H9 (cell line): ENCODE results near the gene PRPF6. TPM values are rescaled to one million over a fixed set of nuclear protein-coding genes. Genes with fewer than 3 reads are reported as not detected.
A peak's percentile ranks its signal among the peaks of the same experiment; 100 is the strongest.

Experiments used
- DNase-seq: peaks from one replicate; pipeline ENCODE4 v3.0.0-alpha.2; 2017
- H2AFZ ChIP-seq: one replicate; pipeline ENCODE4 v1.6.1; 2013; ENCODE audit warnings: mild to moderate bottlenecking, low read length, control low read depth, moderate library complexity
- H2AK5ac ChIP-seq: 2 replicates; pipeline ENCODE4 v1.6.1; 2013; ENCODE audit warnings: low read length, control low read depth, mixed read lengths; ENCODE audit not compliant: insufficient read length
- H2BK120ac ChIP-seq: one replicate; pipeline ENCODE4 v1.6.1; 2013; ENCODE audit warnings: low read depth, mild to moderate bottlenecking, low read length, control low read depth, inconsistent platforms; ENCODE audit not compliant: poor library complexity, severe bottlenecking
- H2BK12ac ChIP-seq: 2 replicates; pipeline ENCODE4 v1.6.1; 2013; ENCODE audit warnings: low read length, control low read depth, mixed read lengths, low read depth; ENCODE audit not compliant: insufficient read length
- H2BK15ac ChIP-seq: 2 replicates; pipeline ENCODE4 v1.6.1; 2013; ENCODE audit warnings: low read depth, low read length, control low read depth
- H2BK20ac ChIP-seq: one replicate; pipeline ENCODE4 v1.6.1; 2013; ENCODE audit warnings: low read depth, mild to moderate bottlenecking, low read length, control low read depth, inconsistent platforms; ENCODE audit not compliant: poor library complexity, severe bottlenecking
- H2BK5ac ChIP-seq: 2 replicates; pipeline ENCODE4 v1.6.1; 2013; ENCODE audit warnings: low read length, control low read depth, mixed read lengths; ENCODE audit not compliant: insufficient read length
- H3K14ac ChIP-seq: 2 replicates; pipeline ENCODE4 v1.6.1; 2013; ENCODE audit warnings: low read length, control low read depth; ENCODE audit not compliant: insufficient read depth
- H3K18ac ChIP-seq: 2 replicates; pipeline ENCODE4 v1.6.1; 2013; ENCODE audit warnings: low read depth, mild to moderate bottlenecking, mixed read lengths, low read length, control low read depth; ENCODE audit not compliant: insufficient read length
- H3K23ac ChIP-seq: 2 replicates; pipeline ENCODE4 v1.6.1; 2013; ENCODE audit warnings: low read length, control low read depth, mixed read lengths, low read depth; ENCODE audit not compliant: insufficient read length
- H3K23me2 ChIP-seq: 2 replicates; pipeline ENCODE4 v1.6.1; 2013; ENCODE audit warnings: low read depth, mild to moderate bottlenecking, mixed read lengths, low read length, control low read depth; ENCODE audit not compliant: insufficient read length, poor library complexity, severe bottlenecking
- H3K27ac ChIP-seq: 2 replicates; pipeline ENCODE4 v1.5.1; 2013; ENCODE audit warnings: low read length, control low read depth, mixed read lengths, low read depth; ENCODE audit not compliant: insufficient read length
- H3K27me3 ChIP-seq: 2 replicates; pipeline ENCODE4 v1.6.1; 2013; ENCODE audit warnings: low read length, control low read depth, inconsistent platforms; ENCODE audit not compliant: insufficient read depth
- H3K4ac ChIP-seq: 2 replicates; pipeline ENCODE4 v1.6.1; 2013; ENCODE audit warnings: low read depth, mild to moderate bottlenecking, control low read depth, inconsistent platforms, low read length, moderate library complexity
- H3K4me1 ChIP-seq: 2 replicates; pipeline ENCODE4 v1.6.1; 2013; ENCODE audit warnings: low read length, control low read depth, inconsistent platforms; ENCODE audit not compliant: insufficient read depth
- H3K4me2 ChIP-seq: 2 replicates; pipeline ENCODE4 v1.6.1; 2013; ENCODE audit warnings: low read length, control low read depth, mixed read lengths; ENCODE audit not compliant: insufficient read length, insufficient read depth
- H3K56ac ChIP-seq: 2 replicates; pipeline ENCODE4 v1.6.1; 2013; ENCODE audit warnings: low read depth, mild to moderate bottlenecking, mixed read lengths, low read length, control low read depth; ENCODE audit not compliant: insufficient read length
- H3K79me1 ChIP-seq: 2 replicates; pipeline ENCODE4 v1.6.1; 2013; ENCODE audit warnings: low read depth, mild to moderate bottlenecking, moderate library complexity, low read length, control low read depth, inconsistent platforms; ENCODE audit not compliant: insufficient read depth, poor library complexity, severe bottlenecking
- H3K79me2 ChIP-seq: 2 replicates; pipeline ENCODE4 v1.6.1; 2013; ENCODE audit warnings: low read length, control low read depth, inconsistent platforms; ENCODE audit not compliant: insufficient read depth
- H3K9ac ChIP-seq: 2 replicates; pipeline ENCODE4 v1.6.1; 2013; ENCODE audit warnings: low read length, control low read depth, mixed read lengths; ENCODE audit not compliant: insufficient read length; ENCODE audit errors: extremely low read depth
- H3K9me3 ChIP-seq: one replicate; pipeline ENCODE4 v1.6.1; 2013; ENCODE audit warnings: low read depth, low read length, inconsistent platforms; ENCODE audit not compliant: control insufficient read depth
- H3T11ph ChIP-seq: one replicate; pipeline ENCODE4 v1.6.1; 2013; ENCODE audit warnings: mild to moderate bottlenecking, low read length, control low read depth, inconsistent platforms
- H4K20me1 ChIP-seq: one replicate; pipeline ENCODE4 v1.6.1; 2013; ENCODE audit not compliant: control insufficient read depth, insufficient read length, insufficient read depth
- H4K5ac ChIP-seq: 2 replicates; pipeline ENCODE4 v1.6.1; 2013; ENCODE audit warnings: low read depth, mild to moderate bottlenecking, mixed read lengths, low read length, control low read depth; ENCODE audit not compliant: insufficient read length
- H4K8ac ChIP-seq: replicated peaks from 2 replicates; pipeline ENCODE4 v1.6.1; 2013; ENCODE audit warnings: low read length, control low read depth, mixed read lengths, low read depth; ENCODE audit not compliant: insufficient read length
- H4K91ac ChIP-seq: 2 replicates; pipeline ENCODE4 v1.6.1; 2013; ENCODE audit warnings: low read depth, mild to moderate bottlenecking, moderate library complexity, mixed read lengths, low read length, control low read depth; ENCODE audit not compliant: insufficient read length
- H3K27ac Mint-ChIP-seq, 3 experiments: 2 replicates in 2 of 3; 3 replicates in 1 of 3; pipeline ENCODE4 v1.8.0; 2020 to 2021; ENCODE audit warnings: mixed read lengths in 3 of 3, mild to moderate bottlenecking in 1 of 3, moderate library complexity in 1 of 3
- H3K27me3 Mint-ChIP-seq: 2 replicates; pipeline ENCODE4 v1.8.0; 2021; ENCODE audit warnings: low read depth, mild to moderate bottlenecking, moderate library complexity, mixed read lengths
- H3K36me3 Mint-ChIP-seq, 3 experiments: 2 replicates in 2 of 3; 3 replicates in 1 of 3; pipeline ENCODE4 v1.8.0; 2020 to 2021; ENCODE audit warnings: low read depth in 3 of 3, mixed read lengths in 3 of 3; ENCODE audit not compliant: insufficient read depth in 1 of 3
- H3K4me1 Mint-ChIP-seq, 2 experiments: 2 replicates each; pipeline ENCODE4 v1.8.0; 2020; ENCODE audit warnings: mixed read lengths in 2 of 2
- H3K4me3 Mint-ChIP-seq, 2 experiments: 2 replicates in 1 of 2; 3 replicates in 1 of 2; pipeline ENCODE4 v1.8.0; 2020 to 2021; ENCODE audit warnings: mild to moderate bottlenecking in 2 of 2, mixed read lengths in 2 of 2, moderate library complexity in 1 of 2
- H3K9me3 Mint-ChIP-seq, 2 experiments: 2 replicates in 1 of 2; 3 replicates in 1 of 2; pipeline ENCODE4 v1.8.0; 2020; ENCODE audit warnings: mild to moderate bottlenecking in 2 of 2, mixed read lengths in 2 of 2, moderate library complexity in 1 of 2
- CTCF ChIP-seq: fragments of 200-600 bp; sonication (generic); conservative IDR thresholded peaks from 3 replicates; pipeline ENCODE4 v1.8.0; 2021; ENCODE audit warnings: antibody characterized with exemption, mild to moderate bottlenecking
- WGBS: extraction: QIAGEN DNeasy Blood & Tissue Kit; methylation state at CpG from one replicate; pipeline ENCODE4 v1.1.7; 2013; ENCODE audit warnings: missing lambda C conversion rate, low lambda C conversion rate, mixed read lengths; ENCODE audit not compliant: insufficient read length; ENCODE audit errors: extremely low coverage; 5-methylcytosine and 5-hydroxymethylcytosine counted together
- total RNA-seq: library from RNA; stranded (reverse); gene quantifications from 2 replicates; pipeline ENCODE4 v1.2.1, GENCODE V29; 2021

PRPF6 gene
- total RNA-seq, 1 experiment from 2014 or later: 87.9 TPM

- Histone ChIP-seq H3K4me2 (peak within 1 kb of the TSS; percentile 62), H4K91ac (no peak within 1 kb of the TSS), H3K4me1 (no peaks in the 10 kb centered on the region; the same call in 1 of the 2 replicates), H3K79me2 (no peaks in the 10 kb centered on the region), H3K9ac (no peak within 1 kb of the TSS), H3K23ac (no peak within 1 kb of the TSS), H3K56ac (no peak within 1 kb of the TSS), H4K5ac (no peak within 1 kb of the TSS), H4K8ac (no peak within 1 kb of the TSS), H3K18ac (no peak within 1 kb of the TSS), H3K14ac (no peak within 1 kb of the TSS), H3K27ac (no peak within 1 kb of the TSS), H2BK5ac (no peak within 1 kb of the TSS), H4K20me1 (no peaks in the 10 kb centered on the region), H2BK15ac (no peak within 1 kb of the TSS), H2AK5ac (no peak within 1 kb of the TSS), H3K9me3 (no peaks in the 10 kb centered on the region), H2BK20ac (no peak within 1 kb of the TSS), H2AFZ (no peak within 1 kb of the TSS), H3K27me3 (peaks cover 4% of the 10 kb centered on the region; the same call in 1 of the 2 replicates), H3T11ph (no peak within 1 kb of the TSS), H3K23me2 (peaks cover 20% of the 10 kb centered on the region), H3K79me1 (no peaks in the 10 kb centered on the region), H3K4ac (no peak within 1 kb of the TSS), H2BK120ac (no peak within 1 kb of the TSS), H2BK12ac (no peak within 1 kb of the TSS)
- no peak for TF ChIP-seq CTCF
- Mint-ChIP-seq H3K4me3 (peak within 1 kb of the TSS; percentile 67 to 85), H3K9me3 (peaks cover 0 to 2% of the 10 kb centered on the region in 2 experiments; a peak in 1 of 5 replicates), H3K27me3 (peaks cover 35% of the 10 kb centered on the region), H3K36me3 (no peaks in the 10 kb centered on the region; a peak in 1 of 7 replicates), H3K4me1 (peaks cover 32 to 40% of the 10 kb centered on the region in 2 experiments), H3K27ac (no peak within 1 kb of the TSS; a peak in 1 of 7 replicates)
- WGBS: no CpG with 5 or more reads among the region's 73 CpGs
- peak; percentile 68 for DNase-seq
Measured at GRCh38 chr20:64079273-64080012, 98.5 kb downstream of the PRPF6 start, which contains the start of gene RGS19. Gene RGS19, minus strand, starts transcription at chr20:64079518. Its CDS starts 2,632 bp downstream, at chr20:64076886.
